Frontal cortex (tissue), 4 donors: ENCODE measurements around the gene ERG. TPM values are rescaled to one million over a fixed set of nuclear protein-coding genes. Genes with fewer than 3 reads are reported as not detected.

Source experiments
- DNase-seq, 2 donors: peaks; one replicate each; pipeline ENCODE4 v3.0.0; 2012; ENCODE audit warnings: low spot score in 2 of 2
- FAIRE-seq: peaks from 2 replicates; lab custom pipeline; 2012; peaks lifted over from hg19 to GRCh38; lab: Jason Lieb, UNC
- total RNA-seq: library from RNA; depleted of rRNA; stranded (reverse); fragments of >200 nt; gene quantifications from one replicate; pipeline ENCODE4 v1.2.3, GENCODE V29; 2014
- donor health status: control.
- donor health status: control.
- donor health status: control.

The ERG gene
- total RNA-seq, 1 donor from 2014 or later = 0.82 TPM

GRCh38 chr21:38476385-38476784 lies 21.9 kb downstream of the ERG start:
- FAIRE-seq = no peak
- no peak for DNase-seq

GRCh38 chr21:38475519-38475918 lies 22.8 kb downstream of the ERG start:
- DNase-seq (no peak), FAIRE-seq (no peak)

GRCh38 chr21:38474796-38475195 lies 23.5 kb downstream of the ERG start:
- FAIRE-seq (no peak), DNase-seq (no peak)

GRCh38 chr21:38474124-38474523 lies 24.2 kb downstream of the ERG start:
- FAIRE-seq = no peak
- no peak for DNase-seq

GRCh38 chr21:38472412-38473108 lies 25.7 kb downstream of the ERG start:
- FAIRE-seq = no peak
- no peak for DNase-seq

- DNase-seq (no peak), FAIRE-seq (no peak)
These were observed 26.5 kb downstream of the ERG start for GRCh38 chr21:38471766-38472165.

- FAIRE-seq = no peak
- no peak for DNase-seq
These were observed 27.5 kb downstream of the ERG start for GRCh38 chr21:38470755-38471154.

GRCh38 chr21:38469642-38470041 lies 28.6 kb downstream of the ERG start:
- DNase-seq = no peak
- FAIRE-seq = no peak

- no peak for FAIRE-seq
- no peak for DNase-seq
These were observed 29.3 kb downstream of the ERG start for GRCh38 chr21:38468989-38469388.

- no peak for DNase-seq
- FAIRE-seq = no peak
These were observed 30.4 kb downstream of the ERG start for GRCh38 chr21:38467911-38468310.

- DNase-seq (no peak), FAIRE-seq (no peak)
These were observed 30.9 kb downstream of the ERG start for GRCh38 chr21:38467374-38467773.

- DNase-seq (no peak), FAIRE-seq (no peak)
These were observed 38.0 kb downstream of the ERG start for GRCh38 chr21:38460171-38460742.

- DNase-seq = no peak
- FAIRE-seq = no peak
These were observed 38.8 kb downstream of the ERG start for GRCh38 chr21:38459490-38459889.

GRCh38 chr21:38455403-38455802 lies 42.9 kb downstream of the ERG start:
- DNase-seq (no peak), FAIRE-seq (no peak)

GRCh38 chr21:38454702-38455101 lies 43.6 kb downstream of the ERG start:
- FAIRE-seq (no peak), DNase-seq (no peak)

- DNase-seq = no peak
- no peak for FAIRE-seq
These were observed 44.1 kb downstream of the ERG start for GRCh38 chr21:38454161-38454560.

GRCh38 chr21:38448671-38449385 lies 49.4 kb downstream of the ERG start:
- FAIRE-seq (no peak), DNase-seq (no peak)

GRCh38 chr21:38447611-38448010 lies 50.7 kb downstream of the ERG start:
- DNase-seq = no peak
- no peak for FAIRE-seq

- no peak for FAIRE-seq
- DNase-seq = no peak
These were observed 53.6 kb downstream of the ERG start for GRCh38 chr21:38444691-38445090.

- DNase-seq = no peak
- no peak for FAIRE-seq
These were observed 55.2 kb downstream of the ERG start for GRCh38 chr21:38443110-38443509.

GRCh38 chr21:38441153-38441552 lies 57.1 kb downstream of the ERG start:
- DNase-seq = no peak
- FAIRE-seq = no peak
